Lung (tissue), 12 donors: ENCODE measurements around the gene MYO16. TPM values are rescaled to one million over a fixed set of nuclear protein-coding genes. Genes with fewer than 3 reads are reported as not detected.

Source experiments
- ATAC-seq: fragments of 200-7000 bp; cut with Tn5 transposase; one replicate; pipeline ENCODE4 v1.9.1; 2020; ENCODE audit warnings: moderate number of reproducible peaks; ENCODE audit not compliant: insufficient read depth, low FRiP score
- DNase-seq, 3 donors: peaks; one replicate each; pipeline ENCODE4 v3.0.0-alpha.2; 2013 to 2017
- H3K27ac ChIP-seq, 2 donors: one replicate each; pipeline ENCODE4 v1.5.1; 2013; ENCODE audit warnings: mild to moderate bottlenecking in 2 of 2, moderate library complexity in 2 of 2, control low read depth in 1 of 2, inconsistent platforms in 1 of 2, low read depth in 1 of 2, low read length in 1 of 2
- H3K27me3 ChIP-seq, 3 donors: one replicate each; pipeline ENCODE4 v1.5.1; 2013; ENCODE audit warnings: low read length in 2 of 3; ENCODE audit not compliant: control insufficient read depth in 3 of 3, insufficient read depth in 3 of 3
- H3K36me3 ChIP-seq, 4 donors: one replicate each; pipeline ENCODE4 v1.5.1; 2013; ENCODE audit warnings: low read length in 4 of 4, mild to moderate bottlenecking in 1 of 4, moderate library complexity in 1 of 4; ENCODE audit not compliant: control insufficient read depth in 4 of 4, insufficient read depth in 4 of 4
- H3K4me1 ChIP-seq, 5 donors: one replicate each; pipeline ENCODE4 v1.5.1; 2013; ENCODE audit warnings: low read length in 5 of 5, mild to moderate bottlenecking in 2 of 5, moderate library complexity in 1 of 5; ENCODE audit not compliant: control insufficient read depth in 5 of 5, insufficient read depth in 5 of 5
- H3K4me3 ChIP-seq: one replicate; pipeline ENCODE4 v1.5.1; 2013; ENCODE audit warnings: mild to moderate bottlenecking, control low read depth, moderate library complexity
- H3K9ac ChIP-seq, 2 donors: one replicate each; pipeline ENCODE4 v1.5.1; 2013; ENCODE audit warnings: low read length in 2 of 2, control low read depth in 1 of 2; ENCODE audit not compliant: insufficient read depth in 1 of 2
- H3K9me3 ChIP-seq, 4 donors: one replicate each; pipeline ENCODE4 v1.5.1; 2013; ENCODE audit warnings: low read length in 3 of 4, mild to moderate bottlenecking in 1 of 4, moderate library complexity in 1 of 4; ENCODE audit not compliant: control insufficient read depth in 4 of 4, insufficient read depth in 3 of 4
- WGBS, 2 donors: extraction: QIAGEN DNeasy Blood & Tissue Kit; methylation state at CpG; one replicate each; pipeline ENCODE4 v1.1.7; 2013; 5-methylcytosine and 5-hydroxymethylcytosine counted together
- polyA plus RNA-seq, 2 donors: library from polyadenylated mRNA; stranded (reverse); fragments of 200-250 nt; gene quantifications; one replicate each; pipeline ENCODE4 v1.2.1, GENCODE V29; 2013
- total RNA-seq, 2 donors: library from RNA; depleted of rRNA in 1 of 2; stranded (reverse); fragments of >200 nt in 1 of 2; gene quantifications; one replicate each; pipeline ENCODE4 v1.2.1, GENCODE V29; 2014 to 2021
- TF ChIP-seq, protein P1 (sequence below): IDR thresholded peaks from 2 replicates; pipeline ENCODE4 v1.5.1; 2012; ENCODE audit warnings: mild to moderate bottlenecking; ENCODE audit errors: control extremely low read depth, extremely low read depth
- donor health status: control.
- donor health status: control.
- donor health status: Bipolar disorder and iron deficiency.
- donor health status: healthy.
- donor health status: DM: yes; HTN: yes; CAD: no.

Gene MYO16
- total and polyA plus RNA-seq, 4 donors, result 0.12 to 13.8 (median 0.88) TPM

DNA sequence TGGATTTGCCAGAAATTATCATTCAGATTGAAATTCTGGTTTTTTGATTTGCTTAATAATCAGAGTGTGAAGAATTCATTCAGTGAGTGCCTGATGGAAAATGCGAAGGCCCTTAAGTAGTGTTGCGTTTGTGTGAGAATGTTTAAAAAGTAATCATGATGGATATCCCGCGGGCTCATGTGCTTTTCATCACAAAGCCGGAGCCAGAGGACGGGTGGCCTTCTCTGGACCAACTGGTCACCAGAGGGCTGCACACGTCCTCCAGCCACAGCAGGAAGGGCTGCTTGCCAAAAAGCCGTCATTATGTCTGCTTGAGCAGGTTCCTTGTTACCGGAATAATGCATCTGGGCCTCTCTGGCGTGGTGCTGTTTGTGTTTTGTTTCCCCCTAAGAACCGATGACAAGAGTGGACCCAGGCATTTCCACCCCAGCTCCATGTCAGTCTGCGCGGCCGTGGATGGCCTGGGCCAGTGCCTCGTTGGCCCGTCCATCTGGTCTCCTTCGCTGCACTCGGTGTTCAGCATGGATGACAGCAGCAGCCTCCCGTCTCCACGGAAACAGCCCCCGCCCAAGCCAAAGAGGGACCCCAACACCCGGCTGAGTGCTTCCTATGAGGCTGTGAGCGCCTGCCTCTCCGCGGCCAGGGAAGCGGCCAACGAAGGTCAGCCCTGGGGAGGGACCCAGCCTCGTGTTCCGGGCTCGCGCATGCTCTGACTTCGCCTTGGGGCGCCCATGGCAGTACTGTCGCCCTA lies 497.7 kb downstream of the MYO16 start:
- TF ChIP-seq, protein P1, sequence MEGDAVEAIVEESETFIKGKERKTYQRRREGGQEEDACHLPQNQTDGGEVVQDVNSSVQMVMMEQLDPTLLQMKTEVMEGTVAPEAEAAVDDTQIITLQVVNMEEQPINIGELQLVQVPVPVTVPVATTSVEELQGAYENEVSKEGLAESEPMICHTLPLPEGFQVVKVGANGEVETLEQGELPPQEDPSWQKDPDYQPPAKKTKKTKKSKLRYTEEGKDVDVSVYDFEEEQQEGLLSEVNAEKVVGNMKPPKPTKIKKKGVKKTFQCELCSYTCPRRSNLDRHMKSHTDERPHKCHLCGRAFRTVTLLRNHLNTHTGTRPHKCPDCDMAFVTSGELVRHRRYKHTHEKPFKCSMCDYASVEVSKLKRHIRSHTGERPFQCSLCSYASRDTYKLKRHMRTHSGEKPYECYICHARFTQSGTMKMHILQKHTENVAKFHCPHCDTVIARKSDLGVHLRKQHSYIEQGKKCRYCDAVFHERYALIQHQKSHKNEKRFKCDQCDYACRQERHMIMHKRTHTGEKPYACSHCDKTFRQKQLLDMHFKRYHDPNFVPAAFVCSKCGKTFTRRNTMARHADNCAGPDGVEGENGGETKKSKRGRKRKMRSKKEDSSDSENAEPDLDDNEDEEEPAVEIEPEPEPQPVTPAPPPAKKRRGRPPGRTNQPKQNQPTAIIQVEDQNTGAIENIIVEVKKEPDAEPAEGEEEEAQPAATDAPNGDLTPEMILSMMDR, result no peak
- H3K27me3 ChIP-seq, result no peaks in the 10 kb centered on the region
- DNase-seq (peak; percentile 55 to 83 (median 66)), ATAC-seq (no peak)
- 86 to 94% methylated on average over 34 of the region's 34 CpGs for WGBS, 2 donors
- H3K4me1 ChIP-seq, result peaks cover 0 to 31% (median under 1%) of the 10 kb centered on the region in 5 donors
- no peak overlapping the region for H3K27ac ChIP-seq
- no peaks in the 10 kb centered on the region for H3K36me3 ChIP-seq
- H3K4me3 ChIP-seq, result no peak overlapping the region
- no peak overlapping the region for H3K9ac ChIP-seq
- no peaks in the 10 kb centered on the region for H3K9me3 ChIP-seq

DNA sequence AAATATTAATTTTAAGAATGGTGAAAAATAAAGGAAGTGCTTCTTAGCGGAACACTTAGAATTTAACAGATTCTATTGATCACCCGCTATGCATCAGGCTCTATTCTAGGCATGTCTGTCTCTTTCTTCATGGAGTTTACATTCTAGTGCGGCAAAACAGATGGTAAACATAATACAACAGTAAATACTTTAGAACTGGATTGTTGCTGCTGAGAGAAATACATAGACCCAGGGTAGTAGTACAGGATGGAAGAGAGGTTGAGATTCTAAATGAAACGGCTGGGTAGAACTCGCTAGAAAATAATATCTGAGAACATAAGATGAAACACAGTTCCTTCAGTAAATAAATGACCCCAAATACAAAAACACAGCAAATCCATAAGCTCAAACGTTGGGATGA lies 498.7 kb downstream of the MYO16 start:
- DNase-seq (peak in 2 of 3 donors; percentile 70 to 90), ATAC-seq (no peak)
- H3K4me1 ChIP-seq, result peaks cover 0 to 37% (median 2%) of the 10 kb centered on the region in 5 donors
- H3K9me3 ChIP-seq, result no peaks in the 10 kb centered on the region
- no peaks in the 10 kb centered on the region for H3K36me3 ChIP-seq
- peak overlapping the region in 1 of 2 donors; percentile 19 for H3K9ac ChIP-seq
- TF ChIP-seq, protein P1, result no peak
- H3K4me3 ChIP-seq, result no peak overlapping the region
- H3K27me3 ChIP-seq, result no peaks in the 10 kb centered on the region
- WGBS, 2 donors, result 74 to 87% methylated on average over 6 of the region's 6 CpGs
- no peak overlapping the region for H3K27ac ChIP-seq

DNA sequence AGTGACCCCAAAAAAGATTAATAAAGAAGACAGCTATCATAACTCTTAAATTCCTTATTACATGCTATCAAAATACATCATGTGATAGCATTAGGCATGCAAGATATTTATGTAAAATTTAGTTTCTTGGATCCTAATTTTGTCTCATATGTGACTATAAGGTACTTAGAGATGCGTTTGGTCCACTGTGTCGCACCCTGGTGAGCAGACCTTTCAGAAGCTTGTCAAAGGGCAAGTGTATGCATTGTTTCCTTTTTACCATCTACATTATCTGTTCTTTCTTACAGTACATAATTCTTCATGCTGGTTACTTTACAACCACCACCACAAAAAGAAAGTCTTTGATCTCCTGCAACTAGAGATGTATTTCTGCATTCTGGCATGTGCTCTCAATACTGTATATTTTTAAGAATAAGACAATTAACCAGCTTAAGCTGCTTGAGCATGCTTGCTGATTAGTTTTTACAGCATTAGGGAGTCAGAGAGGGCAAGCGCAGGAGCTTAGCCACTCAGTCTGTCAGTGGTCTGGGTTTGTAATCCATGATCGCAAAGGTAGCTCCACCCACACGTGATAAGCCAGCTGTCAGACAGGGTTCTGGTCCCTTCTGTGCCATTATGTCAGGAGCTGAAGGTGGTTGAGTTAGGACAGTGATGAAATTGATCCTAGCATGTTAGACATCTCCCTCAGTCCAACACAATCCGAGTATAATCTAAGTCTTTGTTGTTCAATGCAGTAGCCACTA lies 500.9 kb downstream of the MYO16 start:
- ATAC-seq (no peak), DNase-seq (no peak)
- no peaks in the 10 kb centered on the region for H3K9me3 ChIP-seq
- H3K27me3 ChIP-seq, result no peaks in the 10 kb centered on the region
- H3K9ac ChIP-seq, result no peak overlapping the region
- 92 to 94% methylated on average over 6 of the region's 6 CpGs for WGBS, 2 donors
- H3K36me3 ChIP-seq, result no peaks in the 10 kb centered on the region
- no peak overlapping the region for H3K4me3 ChIP-seq
- H3K27ac ChIP-seq, result no peak overlapping the region
- TF ChIP-seq, protein P1, result no peak
- peaks cover 0 to 37% (median 2%) of the 10 kb centered on the region in 5 donors for H3K4me1 ChIP-seq
